Stimulated activated CD4-positive, alpha-beta T cell treated with anti-CD3 and anti-CD28 coated beads, Interleukin-1b, Interleukin-23, amount 100 ng/mL, for 1 hour (primary cell): ENCODE measurements around the gene NDRG2.
A peak's percentile ranks its signal among the peaks of the same experiment; 100 is the strongest.

Source experiments
- DNase-seq, 2 donors: peaks; one replicate each; pipeline ENCODE4 v3.0.0-alpha.2; 2020; ENCODE audit warnings: low read depth in 2 of 2

NDRG2 gene

GRCh38 chr14:21034707-21035106 is 9.8 kb upstream of the NDRG2 start, which contains the start of gene RNASE13:
Gene RNASE13, minus strand, starts transcription at chr14:21034807. Its CDS starts 519 bp downstream, at chr14:21034288.
- no peak for DNase-seq

- no peak for DNase-seq
Observed at GRCh38 chr14:21033133-21033698, 8.4 kb upstream of the NDRG2 start.

- no peak for DNase-seq
Observed at GRCh38 chr14:21032326-21033132, 7.7 kb upstream of the NDRG2 start.

GRCh38 chr14:21030531-21030930 is 5.7 kb upstream of the NDRG2 start:
- no peak for DNase-seq

GRCh38 chr14:21029917-21030316 is 5.1 kb upstream of the NDRG2 start, which contains the start of gene TPPP2:
Gene TPPP2, plus strand, starts transcription at chr14:21030217. Its CDS starts 365 bp downstream, at chr14:21030582.
- DNase-seq: no peak

- DNase-seq: no peak
Observed at GRCh38 chr14:21026988-21027315, 2.1 kb upstream of the NDRG2 start.

GRCh38 chr14:21026274-21026987 is 1.6 kb upstream of the NDRG2 start:
- no peak for DNase-seq

- DNase-seq: no peak
Observed at GRCh38 chr14:21025371-21026273, 761 bp upstream of the NDRG2 start.

- no peak for DNase-seq
Observed at GRCh38 chr14:21023817-21024584, 860 bp downstream of the NDRG2 start.

- no peak for DNase-seq
Observed at GRCh38 chr14:21023174-21023573, 1.7 kb downstream of the NDRG2 start.

- no peak for DNase-seq
Observed at GRCh38 chr14:21022686-21023085, 2.2 kb downstream of the NDRG2 start.

GRCh38 chr14:21020977-21021545 is 3.8 kb downstream of the NDRG2 start:
- no peak for DNase-seq

- no peak for DNase-seq
Observed at GRCh38 chr14:21019366-21019765, 5.5 kb downstream of the NDRG2 start.

- no peak for DNase-seq
Observed at GRCh38 chr14:21018781-21019180, 6.1 kb downstream of the NDRG2 start.

GRCh38 chr14:21018286-21018685 is 6.6 kb downstream of the NDRG2 start:
- DNase-seq: no peak

GRCh38 chr14:21017528-21018245 is 7.2 kb downstream of the NDRG2 start:
- DNase-seq: no peak

GRCh38 chr14:21016413-21017190 is 8.3 kb downstream of the NDRG2 start:
- no peak for DNase-seq

GRCh38 chr14:21015312-21015711 is 9.5 kb downstream of the NDRG2 start:
- no peak for DNase-seq

GRCh38 chr14:21014761-21015190 is 10.1 kb downstream of the NDRG2 start:
- DNase-seq: peak; percentile 61 to 70
